GM21529 (cell line): ENCODE data around the gene SPATA31C1.
"Not testable (repeated sequence)": the region's sequence is repeated elsewhere in the genome, so short reads cannot be mapped to it uniquely, and the experiment has no call there.

Experiments used
- ATAC-seq: cut with Tn5 transposase; IDR thresholded peaks from one replicate; pipeline ENCODE4 v1.9.1; 2021; ENCODE audit not compliant: unreplicated experiment

The SPATA31C1 gene

DNA sequence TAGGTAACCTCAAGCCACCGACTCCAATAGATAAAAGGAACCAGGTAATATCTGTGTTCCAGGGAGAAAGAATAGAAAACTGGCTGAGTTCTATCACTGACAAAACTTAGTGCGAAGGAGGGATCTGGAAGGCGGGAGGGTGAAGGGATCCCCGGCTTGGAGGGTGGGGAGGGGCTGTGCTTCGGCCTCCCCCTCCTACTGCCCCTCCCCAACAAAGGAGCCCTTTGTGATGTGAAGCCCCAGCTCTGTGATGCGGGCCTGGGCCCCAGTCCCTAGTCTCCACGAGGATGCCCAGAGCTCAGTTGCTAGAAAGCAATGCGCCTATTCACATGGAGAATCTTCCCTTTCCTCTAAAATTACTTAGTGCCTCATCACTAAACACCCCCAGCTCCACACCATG, at the start of gene SPATA31C1:
Gene SPATA31C1 (plus strand): TSS at position 301 of the 400 bp plus-strand sequence.
- not testable (repeated sequence) for ATAC-seq

DNA sequence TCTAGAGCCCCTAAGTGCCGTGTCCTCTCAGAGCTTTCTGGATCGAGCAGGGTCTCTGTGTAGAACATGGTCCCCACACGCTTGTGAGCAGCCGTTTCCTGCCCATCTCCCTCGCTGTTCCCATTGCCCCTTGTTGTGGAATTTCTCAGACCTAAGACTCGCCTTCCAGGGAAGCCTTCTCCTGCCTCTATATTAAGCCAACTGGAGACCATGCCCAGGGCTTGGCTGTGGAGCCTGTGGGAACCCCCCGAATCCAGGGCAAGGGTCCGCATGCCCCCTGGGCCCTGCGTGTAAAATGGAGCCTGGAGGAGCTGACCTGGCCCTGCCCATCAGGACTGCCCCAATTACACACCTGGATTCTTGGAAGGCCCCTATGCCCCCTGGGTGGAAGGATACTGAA, 49.6 kb upstream of the SPATA31C1 start:
- ATAC-seq = no peak

DNA sequence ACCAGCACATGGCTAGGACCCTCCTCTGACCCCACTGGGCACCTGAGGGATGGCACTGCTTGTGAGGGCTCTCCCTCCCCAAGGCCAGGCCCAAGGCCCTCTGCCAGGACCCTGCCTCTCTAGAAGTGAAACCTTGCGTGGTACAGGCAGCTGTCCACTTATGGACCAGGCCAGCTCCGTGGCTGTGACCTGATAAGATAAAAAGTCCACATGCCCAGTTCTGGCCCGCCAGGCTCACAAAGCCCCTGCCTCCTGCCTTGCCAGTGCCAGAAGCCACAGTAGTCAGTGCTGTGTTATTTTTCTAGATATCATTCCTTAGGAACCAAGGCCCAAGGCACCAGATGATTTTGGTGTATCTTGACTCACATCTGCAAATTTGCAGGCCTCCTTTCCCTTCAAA, 49.1 kb upstream of the SPATA31C1 start:
- no peak for ATAC-seq

DNA sequence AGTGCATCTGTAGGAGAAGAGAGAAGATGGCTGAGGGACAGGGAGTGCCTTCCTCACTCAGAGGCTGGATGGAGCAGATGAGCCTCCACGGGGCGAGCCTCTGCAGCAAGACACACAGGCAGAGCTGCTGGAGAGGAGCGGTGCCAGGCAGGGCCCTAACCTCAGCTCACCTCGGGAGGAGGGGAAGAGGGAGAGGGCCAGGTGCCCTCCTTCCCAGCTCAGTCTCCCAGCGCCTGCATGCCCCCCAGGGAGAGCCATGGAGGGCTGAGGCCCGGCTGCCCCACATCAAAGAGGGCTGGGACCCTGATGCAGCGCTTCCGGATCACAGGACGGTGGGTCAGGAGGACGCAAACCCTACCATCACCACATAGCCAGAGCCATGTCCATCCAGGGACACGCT, 48.7 kb upstream of the SPATA31C1 start:
- ATAC-seq = no peak

DNA sequence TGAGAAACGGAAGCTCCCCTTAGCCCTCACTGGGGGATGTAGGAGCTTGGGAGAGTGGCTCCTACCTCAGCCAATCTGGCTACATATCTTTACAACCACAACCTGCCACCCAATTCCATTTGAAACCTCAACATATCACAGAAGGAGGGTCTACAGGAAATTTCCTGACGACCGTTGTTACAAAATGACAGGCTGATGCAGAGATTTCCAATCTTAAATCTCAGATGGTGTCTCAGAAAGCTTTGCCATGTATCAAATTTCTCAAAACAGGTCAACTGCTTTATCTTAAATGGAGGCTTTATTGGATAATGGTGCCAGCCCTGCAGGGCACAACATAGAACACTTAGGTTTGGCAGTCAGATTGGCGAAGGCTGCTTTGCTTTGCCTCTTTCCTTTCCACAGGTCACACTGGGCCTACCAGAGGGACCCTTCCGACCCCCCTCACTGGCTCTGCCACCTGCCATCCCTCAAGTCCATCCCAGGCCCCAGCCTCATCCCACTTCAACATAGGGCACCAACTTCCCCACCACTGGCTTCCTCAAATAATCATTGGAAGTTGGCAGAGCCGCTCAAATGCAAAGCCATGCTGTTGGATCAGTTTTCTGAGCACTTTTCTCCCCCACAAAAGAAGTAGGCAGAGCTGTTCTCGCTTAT, 46.2 kb upstream of the SPATA31C1 start:
- no peak for ATAC-seq

DNA sequence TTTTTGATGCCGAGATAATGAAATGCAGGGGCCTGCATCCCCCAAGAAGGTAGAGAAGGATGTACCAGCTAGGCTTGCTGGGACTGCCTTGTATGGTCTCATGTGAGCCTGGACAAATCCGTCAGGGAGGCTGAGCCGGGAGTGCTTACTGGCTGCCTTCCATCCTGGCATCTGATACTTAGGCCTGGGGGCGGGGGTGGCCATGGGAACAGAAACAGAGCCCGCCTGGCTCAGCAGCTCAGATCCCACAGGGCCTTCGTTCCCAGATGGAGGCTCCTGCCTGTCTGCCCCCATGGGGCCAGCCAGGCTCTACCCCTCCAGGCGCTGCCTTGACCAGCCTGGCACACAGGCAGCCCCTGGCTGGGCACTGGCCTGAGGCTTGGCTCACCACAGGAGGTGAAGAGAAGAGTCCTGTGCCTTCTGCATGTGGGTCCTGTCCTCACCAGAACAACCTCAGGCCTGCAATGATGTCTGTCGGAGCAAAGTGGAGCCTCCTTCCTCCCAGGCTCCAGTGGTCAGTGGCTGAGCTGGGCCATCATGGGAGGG, 45.6 kb upstream of the SPATA31C1 start:
- no peak for ATAC-seq

DNA sequence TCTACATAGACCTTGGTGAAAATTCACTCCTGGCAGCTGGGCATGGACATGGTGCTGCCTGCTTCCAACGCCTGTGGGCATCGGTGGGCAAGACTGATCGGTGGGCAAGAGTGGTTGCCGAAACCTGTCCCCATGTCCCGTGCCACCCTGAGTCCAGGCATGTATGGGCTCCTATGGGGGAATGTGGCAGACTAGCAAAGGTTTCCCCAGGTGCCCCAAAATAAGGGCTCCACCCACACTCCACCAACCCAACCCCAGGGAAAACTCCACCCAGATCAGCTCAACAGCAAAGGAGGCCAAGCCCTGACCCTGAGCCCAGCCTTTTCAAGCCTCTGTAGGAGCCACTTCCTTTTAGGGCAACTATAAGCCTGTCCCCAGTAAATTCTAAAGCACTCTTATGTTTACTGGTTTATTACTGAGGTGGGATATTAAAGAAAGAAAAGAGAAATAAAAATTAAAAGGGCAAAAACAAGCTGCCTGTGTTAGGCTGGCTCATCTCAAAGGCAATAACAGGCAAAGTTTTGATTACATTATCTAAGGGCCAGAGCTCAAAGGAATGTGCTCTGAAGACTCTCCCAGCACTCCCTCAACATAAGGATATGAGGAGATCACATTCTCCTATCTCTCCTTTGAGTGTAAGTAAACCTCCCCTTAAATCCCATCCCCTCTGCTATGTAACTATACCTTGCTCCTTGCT, 44.0 kb upstream of the SPATA31C1 start:
- no peak for ATAC-seq

DNA sequence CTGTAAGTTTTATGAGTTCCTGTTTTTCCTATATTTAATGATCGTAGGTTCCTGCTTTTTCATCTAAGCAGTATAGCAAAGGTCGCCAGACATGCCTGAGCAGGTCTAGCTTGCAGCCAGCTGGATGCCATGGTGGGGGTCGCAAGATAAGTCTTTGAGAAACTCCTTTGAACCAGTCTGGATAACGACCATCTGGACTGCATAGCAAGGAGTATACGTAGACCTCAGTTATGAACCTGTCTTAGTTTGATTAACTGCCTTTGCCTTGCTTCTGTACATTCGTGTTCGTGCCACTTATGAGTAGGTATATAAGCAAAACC, 43.5 kb upstream of the SPATA31C1 start:
- no peak for ATAC-seq

DNA sequence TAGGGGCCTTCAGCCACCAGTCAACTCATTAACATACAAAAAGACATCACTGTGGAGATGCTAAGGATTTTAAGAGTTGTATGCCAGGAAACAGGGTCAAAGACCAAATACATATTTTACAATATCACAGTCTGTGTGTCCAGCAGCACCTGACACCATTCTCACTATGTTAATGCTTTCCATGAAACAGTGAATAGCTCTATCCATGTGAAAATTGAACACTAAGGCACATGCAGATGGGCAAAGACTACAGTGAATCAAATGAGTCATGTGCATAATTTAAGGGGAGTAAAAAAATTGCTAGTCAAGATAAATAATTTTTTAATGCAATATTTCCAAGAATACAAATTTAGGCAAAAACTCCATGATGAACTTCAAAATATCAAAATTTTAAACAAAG, 42.7 kb upstream of the SPATA31C1 start:
- no peak for ATAC-seq

DNA sequence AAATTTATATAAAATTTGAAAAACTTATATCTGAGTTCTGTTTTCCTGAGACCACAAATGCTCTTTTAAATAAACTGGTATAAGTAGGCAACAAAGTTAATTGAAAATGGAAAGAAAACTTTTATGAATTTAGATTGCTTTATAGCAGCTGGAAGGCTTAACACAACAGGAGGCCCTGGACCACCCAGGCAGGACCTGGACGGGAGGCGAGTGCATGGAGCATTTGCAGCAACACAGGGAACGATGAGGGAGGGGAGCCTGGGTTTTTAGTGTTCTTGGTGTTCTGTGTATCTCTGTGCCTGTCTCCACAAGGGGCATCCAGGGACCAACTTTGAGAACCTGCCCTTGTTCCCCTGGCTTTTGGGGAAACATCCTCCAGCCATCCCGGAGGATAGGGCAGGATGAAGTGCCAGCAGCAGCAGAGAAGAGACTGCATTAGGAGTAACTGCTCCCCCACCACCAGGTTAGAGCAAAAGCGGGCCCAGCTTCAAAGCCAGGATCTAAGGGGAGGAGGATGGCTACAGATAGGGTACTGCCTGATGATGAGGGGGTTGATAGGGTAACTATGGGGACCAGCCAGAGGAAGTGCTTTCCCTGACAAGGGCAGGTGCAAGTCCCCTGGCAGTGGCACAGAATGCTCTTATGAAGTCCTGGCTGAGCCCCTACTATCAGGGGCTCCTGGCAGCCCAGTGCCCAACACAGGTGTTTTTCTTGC, 41.8 kb upstream of the SPATA31C1 start:
- no peak for ATAC-seq

DNA sequence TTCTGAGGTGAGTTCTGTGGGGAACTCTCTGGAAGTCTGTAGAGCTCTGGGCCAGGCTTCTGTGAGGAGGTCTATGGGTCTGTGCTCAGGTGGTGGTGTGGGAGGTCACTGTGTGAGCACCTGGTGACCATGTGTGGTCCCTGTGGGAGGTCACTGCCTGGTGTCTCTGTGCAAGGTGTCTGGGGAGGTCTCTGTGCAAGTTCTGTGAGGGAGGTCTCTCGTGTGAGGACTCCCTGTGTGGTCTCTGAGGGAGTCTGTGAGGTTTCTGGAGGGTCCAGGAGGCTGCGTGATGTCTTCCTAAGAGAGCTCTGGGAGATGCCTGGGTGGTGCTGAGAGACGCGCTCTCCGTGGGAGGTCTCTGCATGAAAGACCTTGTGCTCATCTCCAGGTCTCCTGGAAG, 41.1 kb upstream of the SPATA31C1 start:
- no peak for ATAC-seq

DNA sequence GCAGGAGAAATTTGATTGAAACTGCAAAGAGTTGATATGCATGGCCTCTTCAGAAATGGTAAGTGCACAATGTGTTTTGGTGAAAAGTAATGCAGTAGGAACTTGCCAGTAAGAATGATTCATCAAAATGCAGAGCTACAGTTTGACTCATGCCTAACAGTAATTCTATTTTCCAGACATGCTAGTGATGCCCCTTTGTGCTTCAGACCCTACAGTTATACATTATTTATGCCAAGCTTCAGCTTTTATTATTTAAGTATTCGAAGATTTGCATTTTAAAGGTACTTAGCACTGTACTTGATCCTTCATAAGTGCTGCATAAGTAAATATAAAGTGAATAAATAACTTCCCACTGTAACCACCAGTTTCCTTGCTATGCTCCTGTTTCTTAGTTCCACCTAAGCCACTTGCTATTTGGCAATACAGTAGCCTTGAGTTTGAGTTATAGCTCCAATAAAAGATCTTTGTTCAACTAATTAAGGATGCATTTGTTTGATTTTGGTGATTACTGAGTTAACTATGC, 38.7 kb upstream of the SPATA31C1 start:
- no peak for ATAC-seq

DNA sequence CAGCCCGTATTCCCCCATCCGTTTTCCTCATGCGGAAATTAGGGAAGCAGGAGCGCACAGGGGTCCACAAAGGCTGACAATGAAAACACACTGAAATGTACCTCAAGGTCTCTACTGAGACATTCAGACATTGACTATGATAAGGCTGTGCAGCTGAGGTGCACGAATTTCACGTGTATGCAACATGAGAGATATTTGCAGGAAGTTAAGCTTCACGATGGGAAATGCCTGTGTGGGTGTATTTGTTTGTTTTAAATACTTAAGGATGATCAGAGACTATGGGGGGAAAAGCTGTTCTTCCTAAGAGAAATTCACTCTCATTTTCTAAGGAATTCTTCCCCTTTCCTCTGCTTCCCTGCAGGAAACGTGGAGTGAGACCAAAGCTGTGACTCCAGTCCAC, 37.6 kb upstream of the SPATA31C1 start:
- no peak for ATAC-seq

DNA sequence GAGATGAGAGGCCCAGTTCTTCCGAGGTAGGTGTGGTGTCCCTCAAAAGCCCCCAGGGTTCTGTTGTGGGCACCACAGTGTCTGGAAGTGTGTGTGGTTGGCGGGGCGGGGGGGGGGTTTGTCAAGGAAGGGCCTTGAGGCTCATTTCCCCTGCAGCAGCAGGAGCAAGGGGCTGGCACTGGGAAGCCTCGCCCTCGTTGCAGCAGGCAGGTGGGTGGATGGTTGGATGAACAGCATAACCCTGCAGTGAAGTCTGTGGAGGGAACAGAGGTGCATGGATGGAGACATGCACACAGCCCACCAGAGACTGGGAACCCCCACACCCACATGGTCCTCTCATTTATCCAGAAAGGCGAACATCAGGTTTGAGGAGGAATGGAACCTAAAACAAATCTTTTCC, 37.1 kb upstream of the SPATA31C1 start:
- no peak for ATAC-seq

DNA sequence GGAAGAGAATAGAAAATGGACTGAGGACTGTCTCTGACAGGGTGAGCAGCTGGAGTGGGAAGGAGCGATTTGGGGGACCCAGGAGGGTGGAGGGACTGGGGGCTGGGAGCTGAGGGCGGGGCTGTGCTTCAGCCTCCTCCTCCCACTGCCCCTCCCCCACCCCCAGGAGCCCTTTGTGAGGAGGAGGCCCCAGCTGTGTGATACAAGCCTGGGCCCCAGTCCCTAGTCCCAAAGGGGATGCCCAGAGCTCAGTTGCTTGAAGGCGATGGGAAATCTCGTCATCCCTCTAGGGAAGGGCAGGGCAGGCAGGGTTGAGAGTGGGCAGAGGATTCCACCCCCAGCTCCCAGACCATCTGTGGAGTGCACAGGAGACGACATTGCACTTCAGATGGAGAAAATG, 35.1 kb upstream of the SPATA31C1 start, which contains the start of gene SPATA31E1:
Gene SPATA31E1 (plus strand): TSS at position 251 of the 400 bp plus-strand sequence. CDS start 15 bp downstream, at position 266.
- no peak for ATAC-seq

DNA sequence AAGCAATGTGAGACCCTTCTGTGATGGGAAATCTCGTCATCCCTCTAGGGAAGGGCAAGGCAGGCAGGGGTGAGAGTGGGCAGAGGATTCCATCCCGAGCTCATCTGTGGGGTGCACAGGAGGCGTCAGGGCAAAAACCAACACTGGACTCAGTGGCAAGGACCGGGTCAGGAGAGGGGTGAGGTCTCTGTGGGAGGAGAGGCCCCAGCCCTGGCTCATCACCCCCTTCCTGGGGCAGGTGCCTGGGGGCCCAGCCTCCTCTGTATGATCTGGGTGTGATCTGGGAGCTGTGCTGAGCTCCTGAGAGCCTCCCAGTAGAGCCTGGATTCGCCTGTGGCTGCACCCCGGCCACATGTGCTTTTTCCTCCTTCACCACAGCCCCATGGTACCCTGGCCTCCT, 34.5 kb upstream of the SPATA31C1 start:
- ATAC-seq = no peak

DNA sequence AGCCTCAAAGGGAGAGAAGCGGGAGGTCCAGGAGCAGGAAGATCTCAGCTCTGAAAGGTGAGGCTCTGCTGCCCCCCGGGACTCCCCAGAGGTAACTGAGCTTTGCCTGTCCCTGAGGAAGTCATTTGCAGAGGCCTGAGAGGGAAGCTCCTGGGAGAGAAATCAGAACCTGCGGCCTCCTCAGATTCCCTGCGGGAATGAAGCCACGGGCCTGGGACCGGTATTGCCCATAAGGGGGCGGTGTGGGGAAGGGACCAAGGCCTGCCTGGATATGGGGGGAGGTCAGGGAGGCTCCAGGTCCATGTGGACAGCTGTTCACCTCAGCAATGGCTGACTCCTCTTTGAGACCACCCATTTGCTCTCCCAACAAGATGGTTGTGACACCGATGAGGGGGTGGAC, 33.8 kb upstream of the SPATA31C1 start:
- no peak for ATAC-seq

DNA sequence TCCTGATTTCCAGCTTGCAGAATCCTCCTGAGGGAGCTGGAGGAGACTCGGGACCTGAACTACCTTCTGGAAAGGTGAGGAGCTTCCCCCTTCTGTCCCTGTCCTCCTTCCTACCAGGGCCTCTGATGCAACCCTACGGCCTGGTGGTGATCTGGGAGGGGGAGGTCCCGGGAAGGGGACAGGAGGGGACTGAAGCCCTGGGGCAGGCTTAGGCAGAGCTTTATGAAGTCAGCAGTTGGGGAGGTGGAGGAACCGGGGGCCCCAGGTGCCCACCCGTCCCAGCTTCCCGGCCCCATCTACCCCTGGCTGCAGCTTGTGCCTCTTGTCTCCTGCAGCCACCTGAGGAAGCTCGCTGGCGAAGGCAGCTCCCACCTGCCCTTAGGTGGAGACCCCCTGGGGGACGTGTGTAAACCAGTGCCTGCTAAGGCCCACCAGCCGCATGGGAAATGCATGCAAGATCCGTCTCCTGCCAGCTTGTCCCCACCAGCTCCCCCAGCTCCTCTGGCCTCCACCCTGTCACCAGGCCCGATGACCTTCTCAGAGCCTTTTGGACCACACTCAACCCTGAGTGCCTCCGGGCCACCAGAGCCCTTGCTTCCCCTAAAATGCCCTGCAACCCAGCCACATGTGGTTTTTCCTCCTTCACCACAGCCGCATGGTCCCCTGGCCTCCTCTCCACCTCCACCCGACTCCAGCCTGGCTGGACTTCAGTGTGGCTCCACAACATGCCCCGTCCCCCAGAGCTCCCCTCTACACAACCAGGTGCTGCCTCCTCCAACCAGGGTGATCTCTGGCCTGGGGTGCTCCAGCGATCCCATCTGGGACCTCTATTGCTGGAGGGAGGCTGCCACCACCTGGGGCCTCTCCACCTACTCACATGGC, 32.9 kb upstream of the SPATA31C1 start:
- no peak for ATAC-seq

DNA sequence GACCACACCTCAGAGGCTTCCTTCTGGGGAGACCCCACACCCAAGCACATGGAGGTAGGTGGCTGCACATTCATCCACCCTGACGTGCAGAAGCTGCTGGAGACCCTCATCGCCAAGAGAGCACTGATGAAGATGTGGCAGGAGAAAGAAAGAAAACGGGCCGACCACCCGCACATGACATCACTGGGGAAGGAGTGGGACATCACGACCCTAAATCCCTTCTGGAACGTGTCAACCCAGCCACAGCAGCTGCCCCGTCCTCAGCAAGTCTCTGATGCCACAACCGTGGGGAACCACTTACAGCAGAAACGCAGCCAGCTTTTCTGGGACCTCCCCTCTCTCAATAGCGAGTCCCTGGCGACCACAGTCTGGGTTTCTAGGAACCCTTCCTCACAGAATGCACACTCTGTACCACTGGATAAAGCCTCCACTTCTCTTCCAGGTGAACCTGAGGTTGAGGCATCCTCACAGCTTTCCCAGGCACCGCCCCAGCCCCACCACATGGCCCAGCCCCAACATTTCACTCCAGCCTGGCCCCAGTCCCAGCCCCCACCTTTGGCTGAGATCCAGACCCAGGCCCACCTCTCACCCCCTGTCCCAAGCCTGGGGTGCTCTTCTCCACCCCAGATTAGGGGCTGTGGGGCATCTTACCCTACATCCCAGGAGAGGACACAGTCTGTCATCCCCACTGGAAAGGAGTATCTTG, 32.1 kb upstream of the SPATA31C1 start:
- ATAC-seq = no peak
